SK-N-SH treated with all-trans-retinoic acid at 6 μM for 48 hours (cell line): ENCODE results near the gene PHLDB3.

Source experiments
- ATAC-seq: fragments of 200-7000 bp; cut with Tn5 transposase; 3 replicates; pipeline ENCODE4 v1.9.1; 2020; ENCODE audit warnings: mild to moderate bottlenecking, moderate library complexity
- BACH2 ChIP-seq: fragments of 250-450 bp; sonication (Bioruptor Pico); IDR thresholded peaks from 2 replicates; pipeline ENCODE4 v1.9.0; 2021; ENCODE audit warnings: mild to moderate bottlenecking, borderline replicate concordance
- CREB5 ChIP-seq: fragments of 250-450 bp; sonication (Bioruptor Pico); IDR thresholded peaks from 2 replicates; pipeline ENCODE4 v1.5.1; 2020; ENCODE audit warnings: low read depth, mild to moderate bottlenecking, moderate library complexity
- ESRRG ChIP-seq: fragments of 250-450 bp; sonication (Bioruptor Pico); IDR thresholded peaks from 2 replicates; pipeline ENCODE4 v1.6.1; 2021; ENCODE audit warnings: mild to moderate bottlenecking
- GLIS3 ChIP-seq: fragments of 250-450 bp; sonication (Bioruptor Pico); IDR thresholded peaks from 2 replicates; pipeline ENCODE4 v1.5.0; 2020; ENCODE audit warnings: mild to moderate bottlenecking, moderate library complexity
- ISL1 ChIP-seq: fragments of 250-450 bp; sonication (Bioruptor Pico); IDR thresholded peaks from 2 replicates; pipeline ENCODE4 v2.1.2; 2022; ENCODE audit warnings: mild to moderate bottlenecking, moderate library complexity
- OSR1 ChIP-seq: fragments of 250-450 bp; sonication (Bioruptor Pico); IDR thresholded peaks from 2 replicates; pipeline ENCODE4 v1.8.0; 2022; ENCODE audit warnings: moderate library complexity, mild to moderate bottlenecking, inconsistent platforms
- PATZ1 ChIP-seq: fragments of 250-450 bp; sonication (Bioruptor Pico); IDR thresholded peaks from 2 replicates; pipeline ENCODE4 v1.8.0; 2020; ENCODE audit warnings: mild to moderate bottlenecking, moderate library complexity, borderline replicate concordance
- POU6F1 ChIP-seq: fragments of 250-450 bp; sonication (Bioruptor Pico); IDR thresholded peaks from 2 replicates; pipeline ENCODE4 v1.8.0; 2021; ENCODE audit warnings: low read depth, mild to moderate bottlenecking, moderate library complexity, borderline replicate concordance
- PPARA ChIP-seq: fragments of 250-450 bp; sonication (Bioruptor Pico); IDR thresholded peaks from 2 replicates; pipeline ENCODE4 v1.5.0; 2020; ENCODE audit warnings: mild to moderate bottlenecking, borderline replicate concordance
- SNAI2 ChIP-seq: fragments of 250-450 bp; sonication (Bioruptor Pico); IDR thresholded peaks from 2 replicates; pipeline ENCODE4 v1.5.0; 2020; ENCODE audit warnings: mild to moderate bottlenecking, moderate library complexity
- TCF4 ChIP-seq: fragments of 250-450 bp; sonication (Bioruptor Pico); IDR thresholded peaks from 2 replicates; pipeline ENCODE4 v1.8.0; 2021; ENCODE audit warnings: mild to moderate bottlenecking, moderate library complexity, borderline replicate concordance
- TOX ChIP-seq: fragments of 250-450 bp; sonication (Bioruptor Pico); IDR thresholded peaks from 2 replicates; pipeline ENCODE4 v1.8.0; 2021; ENCODE audit warnings: mild to moderate bottlenecking, moderate library complexity, borderline replicate concordance
- TSHZ2 ChIP-seq: fragments of 250-450 bp; sonication (Bioruptor Pico); IDR thresholded peaks from 2 replicates; pipeline ENCODE4 v1.5.0; 2020; ENCODE audit warnings: mild to moderate bottlenecking, moderate library complexity
- ZFP3 ChIP-seq: fragments of 250-450 bp; sonication (Bioruptor Pico); IDR thresholded peaks from 2 replicates; pipeline ENCODE4 v1.5.0; 2020; ENCODE audit warnings: mild to moderate bottlenecking, moderate library complexity
- ZFP30 ChIP-seq: fragments of 450-650 bp; formaldehyde crosslinking; IDR thresholded peaks from 2 replicates; pipeline ENCODE4 v1.5.0; 2022; ENCODE audit warnings: mild to moderate bottlenecking, moderate library complexity
- ZNF565 ChIP-seq: fragments of 450-650 bp; formaldehyde crosslinking; conservative IDR thresholded peaks from 2 replicates; pipeline ENCODE4 v1.5.0; 2020; ENCODE audit warnings: low read depth, mild to moderate bottlenecking, moderate library complexity
- ZNF70 ChIP-seq: fragments of 450-650 bp; formaldehyde crosslinking; IDR thresholded peaks from 2 replicates; pipeline ENCODE4 v1.5.0; 2020; ENCODE audit warnings: mild to moderate bottlenecking, moderate library complexity
- ZNF8 ChIP-seq: fragments of 450-650 bp; formaldehyde crosslinking; IDR thresholded peaks from 2 replicates; pipeline ENCODE4 v1.5.0; 2020; ENCODE audit warnings: mild to moderate bottlenecking, moderate library complexity

Gene PHLDB3

GRCh38 chr19:43447655-43448054 lies 56.9 kb downstream of the PHLDB3 start:
- TF ChIP-seq ZNF8 (CRISPR knock-in tag) (no peak), TOX (CRISPR knock-in tag) (no peak), PPARA (CRISPR knock-in tag) (no peak), TCF4 (CRISPR knock-in tag) (no peak), ZNF70 (CRISPR knock-in tag) (no peak), ESRRG (CRISPR knock-in tag) (no peak)
- TF ChIP-seq, all 23 proteins: peak for 0
- no peak for ATAC-seq

GRCh38 chr19:43446746-43447489 lies 57.6 kb downstream of the PHLDB3 start:
- peak; percentile 93 for ATAC-seq
- TF ChIP-seq ISL1 (CRISPR knock-in tag), result no peak
- no peak for TF ChIP-seq GLIS3 (CRISPR knock-in tag)
- TF ChIP-seq TSHZ2 (CRISPR knock-in tag), result no peak
- TF ChIP-seq CREB5 (CRISPR knock-in tag), result no peak
- TF ChIP-seq TOX (CRISPR knock-in tag), result no peak
- no peak for TF ChIP-seq ZFP30 (CRISPR knock-in tag)
- TF ChIP-seq SNAI2, result no peak
- TF ChIP-seq OSR1 (CRISPR knock-in tag), result no peak
- TF ChIP-seq ESRRG (CRISPR knock-in tag), result no peak
- TF ChIP-seq ZFP3, result no peak
- TF ChIP-seq ZNF70 (CRISPR knock-in tag), result no peak

- no peak for ATAC-seq
- no peak for TF ChIP-seq ZNF8 (CRISPR knock-in tag)
- no peak for TF ChIP-seq POU6F1
- TF ChIP-seq CREB5 (CRISPR knock-in tag), result no peak
- no peak for TF ChIP-seq PPARA (CRISPR knock-in tag)
- no peak for TF ChIP-seq BACH2 (CRISPR knock-in tag)
- no peak for TF ChIP-seq ZNF565 (CRISPR knock-in tag)
- no peak for TF ChIP-seq OSR1 (CRISPR knock-in tag)
- no peak for TF ChIP-seq PATZ1
Observed at GRCh38 chr19:43445426-43445825, 59.1 kb downstream of the PHLDB3 start.
